GM12878 (cell line): ENCODE measurements around the gene CLIC3. TPM values are rescaled to one million over a fixed set of nuclear protein-coding genes. Genes with fewer than 3 reads are reported as not detected.

Source experiments
- ATAC-seq: fragments of 200-7000 bp; cut with Tn5 transposase; 3 replicates; pipeline ENCODE4 v1.9.1; 2020; ENCODE audit warnings: mild to moderate bottlenecking, moderate library complexity
- BruUV-seq: library from RNA; stranded (reverse); fragments of 400-500 nt; replicated peaks from 2 replicates; lab custom pipeline; 2021; lab: Mats Ljungman, UMichigan
- CTCF ChIA-PET: fragments of 300-600 bp; sonication (Branson Sonifier 250); formaldehyde crosslinking; extraction: SDS; loops from one replicate; lab custom pipeline; 2021; ENCODE audit warnings: inconsistent platforms; lab: Yijun Ruan, JAX
- POLR2A ChIA-PET: fragments of 350-600 bp; formaldehyde crosslinking; extraction: SDS; loops from one replicate; lab custom pipeline; 2021; ENCODE audit warnings: inconsistent platforms; lab: Charles Lee
- RAD21 ChIA-PET: fragments of 300-600 bp; sonication (Branson Sonifier 250); formaldehyde crosslinking; loops from one replicate; lab custom pipeline; 2023; ENCODE audit warnings: antibody characterized with exemption; ENCODE audit not compliant: unreplicated experiment; lab: Charles Lee
- SMC1A ChIA-PET: fragments of 300-600 bp; sonication (Branson Sonifier 250); formaldehyde crosslinking; loops from one replicate; lab custom pipeline; 2023; ENCODE audit not compliant: unreplicated experiment, uncharacterized antibody; lab: Charles Lee
- DNase-seq: peaks from one replicate; pipeline ENCODE4 v3.0.0-alpha.2; 2011; ENCODE audit warnings: low read depth, low spot score
- FAIRE-seq: peaks from 3 replicates; lab custom pipeline; 2011; peaks lifted over from hg19 to GRCh38; lab: Jason Lieb, UNC
- H2AFZ ChIP-seq: 2 replicates; pipeline ENCODE4 v1.6.0; 2011; ENCODE audit warnings: low read depth, low read length, control low read depth; ENCODE audit not compliant: control insufficient read depth
- H3K27ac ChIP-seq: 2 replicates; pipeline ENCODE4 v1.5.1; 2011; ENCODE audit warnings: control low read depth; ENCODE audit not compliant: control insufficient read depth, insufficient read depth
- H3K27me3 ChIP-seq, 2 experiments: replicated peaks in 1 of 2; 2 replicates each; pipeline versions ENCODE4 v1.6.0 to v1.6.1; 2011; ENCODE audit warnings: low read length in 1 of 2; ENCODE audit not compliant: control insufficient read depth in 2 of 2, insufficient read depth in 2 of 2
- H3K36me3 ChIP-seq, 2 experiments: 2 replicates each; pipeline ENCODE4 v1.5.1; 2011; ENCODE audit warnings: low read length in 1 of 2; ENCODE audit not compliant: control insufficient read depth in 2 of 2, insufficient read depth in 2 of 2
- H3K4me1 ChIP-seq: 2 replicates; pipeline ENCODE4 v1.6.1; 2011; ENCODE audit warnings: mild to moderate bottlenecking, low read length, moderate library complexity, mixed read lengths; ENCODE audit not compliant: control insufficient read depth, insufficient read depth
- H3K4me2 ChIP-seq: 2 replicates; pipeline ENCODE4 v1.6.0; 2011; ENCODE audit warnings: control low read depth; ENCODE audit not compliant: control insufficient read depth, insufficient read depth
- H3K4me3 ChIP-seq: fragments of 200-600 bp; sonication (generic); 2 replicates; pipeline ENCODE4 v1.5.1; 2016
- H3K79me2 ChIP-seq: 2 replicates; pipeline ENCODE4 v1.6.0; 2011; ENCODE audit warnings: low read length; ENCODE audit not compliant: control insufficient read depth, insufficient read depth
- H3K9ac ChIP-seq: 2 replicates; pipeline ENCODE4 v1.8.0; 2011; ENCODE audit warnings: low read length, control low read depth, mixed read lengths; ENCODE audit not compliant: control insufficient read depth, insufficient read depth
- H3K9me3 ChIP-seq: replicated peaks from 3 replicates; pipeline ENCODE4 v1.5.1; 2011; ENCODE audit warnings: mild to moderate bottlenecking, low read length; ENCODE audit not compliant: control insufficient read depth, insufficient read depth
- H4K20me1 ChIP-seq: 2 replicates; pipeline ENCODE4 v1.6.0; 2011; ENCODE audit not compliant: control insufficient read depth, insufficient read depth
- ATF7 ChIP-seq: fragments of 450-650 bp; IDR thresholded peaks from 2 replicates; pipeline ENCODE4 v1.6.1; 2016; ENCODE audit warnings: low read depth, mild to moderate bottlenecking
- FOS ChIP-seq: IDR thresholded peaks from 3 replicates; pipeline ENCODE4 v1.6.1; 2011; ENCODE audit warnings: borderline replicate concordance; ENCODE audit not compliant: insufficient read length; ENCODE audit errors: extremely low read depth
- MEF2A ChIP-seq: IDR thresholded peaks from 2 replicates; pipeline ENCODE4 v1.6.1; 2011; ENCODE audit warnings: low read depth, mild to moderate bottlenecking, low read length, moderate library complexity; ENCODE audit not compliant: insufficient read depth
- POLR2A ChIP-seq: IDR thresholded peaks from 2 replicates; pipeline ENCODE4 v1.6.1; 2011; ENCODE audit warnings: low read depth, mild to moderate bottlenecking, low read length
- RAD21 ChIP-seq: IDR thresholded peaks from 2 replicates; pipeline ENCODE4 v1.6.1; 2011; ENCODE audit warnings: mild to moderate bottlenecking, low read depth, low read length, moderate library complexity; ENCODE audit not compliant: insufficient read depth
- SPI1 ChIP-seq: IDR thresholded peaks from 2 replicates; pipeline ENCODE4 v1.6.1; 2011; ENCODE audit warnings: low read depth, mild to moderate bottlenecking, low read length, moderate library complexity, borderline replicate concordance; ENCODE audit not compliant: insufficient read depth
- WGBS: methylation state at CpG from one replicate; pipeline ENCODE4 v1.1.6; 2016; ENCODE audit warnings: low lambda C conversion rate; ENCODE audit not compliant: insufficient replicate concordance, insufficient coverage; ENCODE audit errors: missing lambda C conversion rate; 5-methylcytosine and 5-hydroxymethylcytosine counted together
- in situ Hi-C: fragments of 300-500 bp; cut with MboI; formaldehyde crosslinking; loops from 9 replicates; pipeline ENCODE4 v1.14.3; 2018; ENCODE audit warnings: mixed read lengths
- intact Hi-C: fragments of 100-400 bp; cut with micrococcal nuclease; formaldehyde crosslinking; loops from one replicate; pipeline ENCODE4 v1.14.2; 2022; ENCODE audit not compliant: unreplicated experiment
- polyA plus RNA-seq, 11 experiments: library from polyadenylated mRNA; depleted of rRNA in 4 of 11; unstranded in 6 of 11; stranded (reverse) in 5 of 11; fragments of >200 nt; fragmentation: Nextera tagmentation in 4 of 11; fragmentation: Illumina TruSeq in 1 of 11; extraction: Ambion mirVana in 4 of 11; extraction: Trizol in 1 of 11; gene quantifications; 1 replicate in 1 of 11; 2 replicates in 10 of 11; pipeline versions ENCODE4 v1.2.1 to v1.2.3, GENCODE V29; 2011 to 2016; ENCODE audit warnings: inconsistent platforms in 2 of 11, missing spikeins in 2 of 11, low read depth in 1 of 11
- total RNA-seq, 4 experiments: library from RNA; depleted of rRNA in 3 of 4; stranded (reverse); fragments of >200 nt in 3 of 4; fragmentation: Illumina TruSeq in 1 of 4; extraction: Trizol in 1 of 4; gene quantifications; 2 replicates each; pipeline versions ENCODE4 v1.2.1 to v1.2.3, GENCODE V29; 2013 to 2021

The CLIC3 gene
- total and polyA plus RNA-seq, 10 of the 15 experiments (the other 5 are each of a cell fraction or from before 2014, with no cell fraction given) = 0.31 TPM; not detected in 9

- ATAC-seq (no peak), FAIRE-seq (no peak), DNase-seq (no peak)
- Histone ChIP-seq H3K79me2 (no peaks in the 10 kb centered on the region), H3K9ac (no peak overlapping the region), H3K4me3 (no peak overlapping the region), H3K4me1 (no peaks in the 10 kb centered on the region), H3K36me3 (no peaks in the 10 kb centered on the region), H3K9me3 (no peaks in the 10 kb centered on the region; the same call in 2 of the 3 replicates), H2AFZ (no peak overlapping the region), H3K27ac (no peak overlapping the region), H3K27me3 (no peaks in the 10 kb centered on the region), H4K20me1 (no peaks in the 10 kb centered on the region), H3K4me2 (no peak overlapping the region)
- intact Hi-C loops (no loop called here), in situ Hi-C loops (no loop called here)
- POLR2A ChIA-PET = no interaction called here
- SMC1A ChIA-PET = no interaction called here
- WGBS = 84% methylated on average over 18 of the region's 20 CpGs
- CTCF ChIA-PET = no interaction called here
- RAD21 ChIA-PET = no interaction called here
- TF ChIP-seq SPI1 = no peak
- TF ChIP-seq FOS = no peak
- TF ChIP-seq POLR2A = no peak
- no peak for TF ChIP-seq MEF2A
- TF ChIP-seq RAD21 = no peak
- no TSS peak for BruUV-seq
Measured at GRCh38 chr9:137013571-137013940, 17.2 kb upstream of the CLIC3 start.

GRCh38 chr9:137012694-137013570, 16.6 kb upstream of the CLIC3 start:
- 91% methylated on average over 47 of the region's 67 CpGs for WGBS
- RAD21 ChIA-PET = no interaction called here
- Histone ChIP-seq H3K4me1 (no peaks in the 10 kb centered on the region), H3K27me3 (no peaks in the 10 kb centered on the region), H3K79me2 (no peaks in the 10 kb centered on the region), H3K9me3 (no peaks in the 10 kb centered on the region; the same call in 2 of the 3 replicates), H4K20me1 (no peaks in the 10 kb centered on the region), H3K4me3 (no peak overlapping the region), H3K9ac (no peak overlapping the region), H3K36me3 (no peaks in the 10 kb centered on the region), H3K27ac (no peak overlapping the region), H2AFZ (no peak overlapping the region), H3K4me2 (no peak overlapping the region)
- SMC1A ChIA-PET = no interaction called here
- POLR2A ChIA-PET = no interaction called here
- DNase-seq (no peak), FAIRE-seq (no peak), ATAC-seq (no peak)
- CTCF ChIA-PET = no interaction called here
- in situ Hi-C loops = no loop called here
- no TSS peak for BruUV-seq
- TF ChIP-seq ATF7 = no peak
- intact Hi-C loops = no loop called here
